HUDEP-2 (cell line): ENCODE results near the gene NDUFB6.
"Not testable (repeated sequence)": the region's sequence is repeated elsewhere in the genome, so short reads cannot be mapped to it uniquely, and the experiment has no call there.

Source experiments
- DNase-seq, 76 experiments: peaks; one replicate each; lab custom pipeline; 2025; ENCODE audit not compliant: unreplicated experiment in 76 of 76; lab: John Stamatoyannopoulos, UW

NDUFB6 gene

DNA sequence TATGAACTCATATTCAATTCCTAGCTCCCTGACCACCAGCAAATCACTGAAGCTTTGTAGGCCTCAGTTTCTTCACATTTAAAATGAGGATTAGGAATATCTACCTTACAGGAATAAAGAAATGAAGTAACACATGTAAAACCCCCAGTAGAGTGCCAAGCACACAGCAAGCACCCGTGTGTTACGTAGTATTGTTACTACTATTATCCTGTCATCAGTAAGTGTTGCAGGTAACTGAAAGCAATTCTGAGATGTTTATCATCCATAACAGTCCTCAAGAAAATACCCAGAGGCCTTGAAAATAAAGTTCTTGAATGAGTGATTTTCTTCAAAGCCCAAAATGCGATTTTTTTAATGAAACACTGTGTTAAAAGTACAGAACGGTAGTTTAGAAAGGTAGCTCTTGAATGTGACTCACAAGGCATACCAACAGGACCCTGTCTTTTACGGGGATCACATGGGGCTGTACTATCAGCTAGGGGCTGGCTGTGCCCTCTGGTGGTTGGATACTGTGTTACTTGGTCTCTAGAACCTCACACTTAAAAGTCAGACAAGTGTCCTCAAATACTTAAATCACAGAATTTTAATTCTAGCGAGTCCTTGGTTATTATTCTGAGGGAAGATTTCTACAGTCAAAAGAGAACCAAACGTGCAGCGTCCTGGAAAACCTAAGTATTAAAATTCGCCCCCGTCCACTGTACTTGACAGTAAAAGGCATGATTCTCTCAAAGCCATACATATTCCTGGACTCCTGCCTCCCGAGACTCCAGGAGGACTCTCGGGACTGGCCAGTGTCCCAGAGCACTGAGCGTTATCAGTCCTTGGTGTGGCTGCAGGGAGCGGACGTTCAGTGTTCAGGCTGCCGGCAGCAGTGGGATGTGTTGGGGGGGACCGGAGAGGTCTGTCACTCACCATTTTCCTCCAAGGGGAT, 725 bp downstream of the NDUFB6 start:
- peak in 72 of 76 experiments; percentile 14 to 82 (median 58) for DNase-seq

DNA sequence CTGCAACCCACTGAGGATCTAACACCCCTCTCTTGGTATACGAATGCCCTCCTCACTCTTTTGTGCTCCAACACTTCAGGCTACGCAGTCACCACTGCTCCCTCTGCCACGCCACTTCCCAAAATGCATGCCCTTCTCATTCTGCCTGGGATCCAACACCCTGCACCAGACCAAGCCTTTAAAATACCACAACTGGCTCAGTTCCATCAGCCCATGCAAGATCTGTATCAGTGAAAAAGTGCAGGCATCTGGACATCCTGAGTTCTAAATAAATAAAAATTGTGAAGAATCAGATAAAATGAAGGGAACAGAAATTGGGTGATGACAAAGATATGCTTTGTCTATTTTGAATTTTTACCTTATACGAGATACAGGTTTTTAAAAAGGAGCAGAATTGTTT, 2.7 kb downstream of the NDUFB6 start:
- DNase-seq: peak in 8 of 76 experiments; percentile 12 to 38 (median 20)

DNA sequence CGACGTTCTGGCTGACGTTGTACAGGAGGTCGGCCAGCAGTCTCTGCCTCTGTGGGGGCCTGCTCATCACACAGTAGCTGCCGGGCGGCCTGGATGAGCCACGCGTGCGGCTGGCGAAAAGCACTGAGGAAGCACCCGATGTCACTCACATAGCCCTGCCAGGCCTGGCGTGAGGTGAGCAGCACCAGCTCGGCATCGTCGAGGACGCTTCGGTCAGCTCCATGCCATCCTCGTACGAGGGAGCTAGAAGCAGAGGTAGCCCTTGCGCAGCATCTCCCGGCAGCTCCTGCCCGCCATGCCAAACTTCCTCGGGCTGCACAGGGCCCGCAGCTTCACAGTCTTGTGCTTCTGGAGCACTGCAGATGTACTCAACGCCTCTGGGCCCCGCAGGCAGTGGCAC, 6.2 kb downstream of the NDUFB6 start:
- DNase-seq: no peak

DNA sequence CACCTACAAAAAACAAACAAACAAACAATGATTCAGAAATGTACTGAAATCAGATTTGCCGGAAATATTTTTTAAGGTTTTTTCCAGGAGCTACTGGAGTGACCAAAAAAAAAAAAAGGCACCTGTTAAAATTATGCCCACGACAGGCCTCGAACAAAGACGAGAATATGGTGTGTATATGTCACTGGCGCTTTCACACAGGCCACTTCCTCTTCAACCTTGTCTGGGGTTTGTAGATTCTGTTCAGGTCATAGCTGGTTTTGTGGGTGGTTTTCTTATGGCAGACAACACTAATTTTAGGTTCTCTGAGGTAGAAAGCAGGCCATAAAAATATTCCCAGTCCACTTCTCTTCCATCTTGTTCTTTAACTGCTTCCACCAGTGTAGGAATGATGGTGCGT, 7.0 kb downstream of the NDUFB6 start:
- DNase-seq: no peak

DNA sequence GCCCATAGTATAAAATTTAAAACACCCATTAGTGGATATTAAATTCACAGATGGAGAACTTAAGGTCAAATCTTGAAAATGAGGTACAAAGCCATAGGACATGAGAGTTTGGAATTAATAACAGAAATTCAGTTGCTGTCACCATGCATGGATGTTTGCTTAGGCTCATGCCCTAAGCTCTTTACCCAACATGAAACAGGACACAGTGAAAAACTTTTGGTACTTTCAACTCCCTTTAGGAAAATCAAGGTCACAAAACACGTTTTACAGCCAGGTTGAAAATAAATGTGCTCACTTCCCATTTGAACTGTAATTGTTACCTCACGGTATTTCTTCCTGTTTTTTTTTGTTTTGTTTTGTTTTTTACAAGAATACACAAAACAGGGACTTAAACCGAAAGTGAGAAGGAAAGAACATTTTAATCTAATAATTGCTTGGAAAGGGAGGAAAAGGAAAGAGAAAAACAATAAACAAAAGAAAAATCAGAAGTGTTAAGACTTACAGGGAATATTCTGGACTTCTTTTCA, 14.5 kb downstream of the NDUFB6 start:
- no peak for DNase-seq

DNA sequence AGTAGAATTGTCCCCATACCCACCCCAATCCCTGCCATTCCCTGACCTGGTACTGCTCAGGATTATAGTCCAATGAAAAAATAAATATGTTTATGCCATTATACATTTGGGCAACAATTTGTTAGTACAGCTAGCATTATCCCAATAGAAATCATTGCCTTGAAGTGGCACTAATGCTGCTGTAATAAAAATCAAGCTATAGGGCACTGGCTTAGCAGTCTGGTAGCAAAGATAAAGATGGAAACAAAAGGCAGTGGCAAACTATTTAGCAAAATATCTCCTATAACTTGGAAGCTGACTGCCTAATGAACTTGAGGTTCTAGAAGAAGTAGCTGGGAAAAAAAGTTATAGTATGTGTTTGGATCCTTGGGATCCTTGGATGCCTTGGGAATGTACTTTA, 18.4 kb downstream of the NDUFB6 start:
- peak in 1 of 76 experiments; percentile 36 for DNase-seq

DNA sequence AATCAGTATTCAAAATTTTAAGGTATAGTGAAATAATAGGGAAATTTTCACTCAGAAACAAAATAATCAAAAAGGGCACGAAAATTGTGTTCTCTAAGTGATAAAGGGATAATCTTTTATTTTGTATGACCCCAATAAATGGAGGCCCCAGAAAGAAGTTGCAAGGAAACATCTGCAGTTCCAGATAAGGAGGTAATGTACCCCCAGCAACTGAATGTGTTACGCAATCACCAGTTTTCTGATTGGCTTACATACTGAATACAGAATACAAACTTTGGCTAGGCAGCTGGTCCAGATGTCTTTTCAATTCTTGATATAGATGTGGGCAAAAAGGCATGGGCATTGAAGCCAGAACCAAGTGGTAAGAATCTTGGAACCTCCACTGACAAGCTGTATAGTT, 18.9 kb downstream of the NDUFB6 start:
- peak in 68 of 76 experiments; percentile 16 to 95 (median 74) for DNase-seq

DNA sequence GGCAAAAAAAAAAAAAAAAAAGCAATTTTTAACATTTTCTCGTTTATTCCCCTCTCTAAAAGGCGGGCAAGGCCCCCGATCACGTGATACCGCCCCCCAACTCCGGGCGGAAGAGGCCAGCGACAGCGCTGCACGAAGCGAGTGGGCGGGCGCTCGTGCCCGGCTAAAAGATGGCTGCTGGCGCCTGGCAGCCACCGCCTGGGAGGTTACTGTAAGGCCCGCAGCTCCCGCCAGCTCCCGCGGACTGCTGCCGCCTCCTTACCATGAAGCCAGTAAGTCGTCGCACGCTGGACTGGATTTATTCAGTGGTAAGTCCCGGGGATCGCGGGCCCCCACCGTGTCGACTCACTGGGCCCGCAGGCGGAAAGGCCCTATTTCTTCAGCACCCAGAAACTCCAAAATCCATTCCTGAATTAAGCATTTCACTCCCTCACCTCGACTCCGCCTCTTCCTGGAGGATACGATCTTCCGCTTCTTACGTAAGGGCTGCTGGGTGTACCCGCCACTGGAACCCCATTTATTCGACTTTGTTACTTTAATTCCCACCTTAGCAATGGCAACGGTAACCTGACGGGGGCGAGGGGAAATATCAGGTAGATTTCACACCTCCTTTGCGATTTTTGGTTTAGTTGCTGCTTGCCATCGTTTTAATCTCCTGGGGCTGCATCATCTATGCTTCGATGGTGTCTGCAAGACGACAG, 20.6 kb downstream of the NDUFB6 start, which contains the start of the genes SMIM27 and TOPORS:
Gene SMIM27 (plus strand): TSS at position 156 of the 701 bp plus-strand sequence. CDS start 108 bp downstream, at position 264.
Gene TOPORS (minus strand): TSS at position 415 of the 701 bp plus-strand sequence. CDS start 150 bp downstream, at position 265.
- DNase-seq: peak in 74 of 76 experiments; percentile 28 to 91 (median 81)

DNA sequence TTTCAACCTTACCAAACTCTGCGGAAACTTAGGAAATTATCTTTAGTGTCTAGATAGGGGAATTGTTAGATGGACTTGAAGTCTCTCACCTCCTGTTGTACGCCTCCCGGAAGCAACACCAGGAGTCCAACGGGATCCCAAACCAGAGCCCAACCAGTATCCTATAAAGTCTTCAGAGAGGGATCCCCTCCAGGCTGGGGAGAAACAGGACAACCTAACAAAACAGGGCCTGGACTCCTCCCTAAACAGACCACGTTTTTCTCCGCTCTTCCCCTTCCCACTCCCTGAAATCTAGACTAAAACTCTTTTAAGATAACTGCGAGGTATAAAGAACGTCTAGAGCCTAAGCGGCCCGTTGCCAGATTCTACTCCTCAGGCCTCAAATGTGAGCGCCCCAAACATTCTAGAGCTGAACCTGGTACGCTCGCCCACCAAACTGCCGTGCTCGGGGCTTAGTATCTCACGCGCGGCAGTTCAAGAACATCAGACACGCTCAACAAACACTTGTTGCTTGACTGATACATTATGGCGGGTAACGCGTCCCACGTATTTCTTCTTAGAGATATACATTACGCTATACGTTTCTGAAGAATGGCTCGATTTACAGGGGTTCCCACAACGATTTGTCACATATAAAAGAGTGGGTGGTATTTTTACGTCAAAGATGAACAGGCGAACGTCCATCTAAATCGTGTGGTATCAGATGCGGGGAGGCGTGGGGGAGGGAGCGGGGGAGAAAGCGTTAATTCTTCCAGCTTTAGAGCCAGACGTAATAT, 21.5 kb downstream of the NDUFB6 start:
- DNase-seq: peak in 38 of 76 experiments; percentile 5 to 69 (median 39)

DNA sequence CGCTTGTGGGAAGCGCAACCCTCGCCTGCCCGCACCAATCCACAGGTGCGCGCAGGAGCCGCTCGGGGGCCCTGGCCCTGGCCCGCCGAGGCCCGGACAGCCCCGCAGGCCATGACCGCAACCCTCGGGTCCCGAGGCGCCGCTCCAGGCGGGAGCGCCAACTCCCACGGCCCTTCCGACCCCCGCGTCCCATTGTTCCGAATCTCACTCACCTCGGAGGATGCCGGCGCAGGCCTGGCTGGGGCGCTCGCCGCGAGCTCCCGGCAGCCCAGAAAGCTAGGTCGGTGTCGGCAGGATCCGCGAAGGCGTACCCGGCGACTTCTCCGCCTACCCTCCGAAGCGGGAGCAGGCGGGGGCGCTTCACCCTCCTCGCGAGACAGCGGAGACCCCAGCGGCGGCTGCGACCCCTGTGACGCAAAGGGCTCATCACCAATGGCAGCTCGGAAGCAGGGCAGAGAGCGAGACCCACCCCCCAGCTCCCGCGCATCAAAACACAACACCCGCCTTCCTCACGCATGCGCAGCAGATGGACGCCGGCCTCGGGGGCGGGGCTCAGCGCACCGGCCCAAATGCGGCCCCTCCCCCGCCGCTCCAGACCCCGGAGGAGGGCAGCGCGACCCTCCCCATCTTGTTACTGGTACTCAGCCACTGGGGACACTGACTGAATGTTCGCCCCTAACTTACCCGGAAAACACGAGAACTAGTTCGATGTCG, 22.2 kb downstream of the NDUFB6 start:
- peak in 75 of 76 experiments; percentile 14 to 90 (median 74) for DNase-seq

DNA sequence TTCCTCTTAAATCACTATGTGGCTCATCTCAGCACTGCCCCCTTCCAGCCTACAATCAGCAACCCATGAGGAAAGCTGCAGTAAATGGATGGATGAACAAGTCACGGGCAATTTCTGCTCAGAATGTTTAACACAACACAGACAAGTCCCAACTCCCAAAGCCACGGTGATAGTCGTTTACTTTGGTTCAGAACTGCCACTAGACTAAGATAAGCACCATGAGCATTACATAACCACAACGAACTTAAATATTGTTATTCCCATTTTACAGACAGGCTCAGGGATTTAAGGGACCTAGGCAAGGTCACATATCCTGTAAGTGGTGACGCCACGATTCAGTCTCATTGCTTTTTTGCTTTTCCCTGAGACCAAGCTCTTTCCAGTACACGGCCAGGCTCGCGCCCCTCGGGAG, 22.8 kb downstream of the NDUFB6 start:
- peak in 2 of 76 experiments; percentile 6 to 12 for DNase-seq

DNA sequence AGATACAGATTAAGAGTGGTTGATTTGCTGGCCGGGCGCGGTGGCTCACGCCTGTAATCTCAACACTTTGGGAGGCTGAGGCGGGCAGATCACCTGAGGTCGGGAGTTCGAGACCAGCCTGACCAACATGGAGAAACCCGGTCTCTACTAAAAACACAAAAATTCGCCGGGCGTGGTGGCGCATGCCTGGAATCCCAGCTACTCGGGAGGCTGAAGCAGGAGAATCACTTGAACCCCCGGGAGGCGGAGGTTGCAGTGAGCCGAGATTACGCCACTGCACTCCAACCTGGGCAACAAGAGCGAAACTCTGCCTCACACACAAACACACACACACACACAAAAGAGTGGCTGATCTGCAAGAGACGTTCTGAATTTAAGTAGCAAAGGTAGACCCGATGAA, 24.7 kb downstream of the NDUFB6 start:
- not testable (repeated sequence) for DNase-seq

DNA sequence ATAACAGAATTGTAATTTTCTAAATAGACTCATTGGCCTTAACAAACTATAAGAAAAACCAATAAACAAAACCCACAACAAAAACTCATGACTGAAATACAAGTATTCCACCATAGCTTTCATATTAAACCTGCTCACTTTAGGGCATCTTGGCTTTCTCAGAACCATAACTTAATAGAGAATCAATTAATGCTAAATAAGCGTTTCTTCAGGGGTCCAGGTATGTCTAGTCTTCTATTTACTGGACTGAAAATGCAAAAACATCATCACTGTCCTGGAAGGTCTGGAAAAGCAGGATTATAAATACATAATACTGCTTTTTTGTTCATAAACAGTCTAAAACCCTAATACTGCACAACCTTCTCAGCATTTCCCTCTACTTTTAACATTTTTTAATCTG, 27.1 kb downstream of the NDUFB6 start:
- DNase-seq: no peak

DNA sequence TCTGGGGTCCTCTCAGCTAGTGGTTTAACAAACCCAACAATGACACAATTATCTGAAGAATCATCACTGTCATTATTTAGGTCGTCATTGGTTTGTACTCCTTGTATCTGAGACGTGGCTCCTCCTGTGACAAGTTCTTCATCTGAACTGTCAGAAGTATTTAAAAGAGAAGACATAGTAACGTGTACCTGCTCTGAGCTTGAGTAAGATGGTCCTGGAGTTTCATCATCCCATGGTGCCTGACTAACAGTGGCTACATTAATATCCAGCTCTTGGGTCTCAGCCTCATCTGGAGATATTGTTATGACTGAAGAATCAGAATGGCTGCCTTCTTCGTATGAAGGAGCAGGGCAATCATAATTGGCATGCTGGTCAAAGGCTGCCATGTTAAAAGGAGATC, 29.9 kb downstream of the NDUFB6 start:
- DNase-seq: no peak

DNA sequence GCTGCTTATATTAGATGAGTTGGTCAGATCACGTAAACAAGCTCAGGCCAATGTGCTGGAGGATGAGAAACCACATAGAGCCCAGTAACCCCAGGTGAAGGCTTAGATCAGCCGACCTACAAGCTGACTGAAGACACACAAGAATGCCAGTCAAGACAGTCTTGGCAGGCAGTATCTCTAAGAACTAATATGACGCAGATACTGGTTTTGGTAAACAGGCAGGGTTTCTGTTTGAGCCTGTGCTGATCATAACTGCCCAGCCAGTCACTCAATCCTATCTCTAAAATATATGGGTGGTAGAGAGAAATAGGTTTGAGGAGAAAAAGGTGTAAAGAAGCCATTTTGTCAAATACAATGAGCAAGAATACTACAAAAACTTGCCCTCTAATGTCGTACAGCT, 39.1 kb downstream of the NDUFB6 start:
- no peak for DNase-seq

DNA sequence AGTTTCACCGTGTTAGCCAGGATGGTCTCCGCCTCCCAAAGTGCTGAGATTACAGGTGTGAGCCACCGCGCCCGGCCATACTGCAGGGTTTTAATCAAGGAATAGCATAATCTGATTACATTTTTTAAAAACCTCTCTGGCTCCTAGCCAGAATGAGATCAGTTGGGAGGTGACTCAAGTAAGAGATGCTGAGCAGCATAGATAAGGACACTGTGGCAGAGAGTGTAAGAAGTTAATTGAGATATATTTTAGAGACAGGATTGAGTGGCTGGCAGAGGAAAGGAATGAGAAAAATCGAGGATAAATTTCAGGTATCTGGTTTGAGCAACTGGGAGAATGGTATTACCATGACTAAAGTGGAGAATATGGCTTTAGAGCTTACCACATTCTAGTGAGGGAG, 39.6 kb downstream of the NDUFB6 start:
- peak in 56 of 76 experiments; percentile 3 to 87 (median 57) for DNase-seq

DNA sequence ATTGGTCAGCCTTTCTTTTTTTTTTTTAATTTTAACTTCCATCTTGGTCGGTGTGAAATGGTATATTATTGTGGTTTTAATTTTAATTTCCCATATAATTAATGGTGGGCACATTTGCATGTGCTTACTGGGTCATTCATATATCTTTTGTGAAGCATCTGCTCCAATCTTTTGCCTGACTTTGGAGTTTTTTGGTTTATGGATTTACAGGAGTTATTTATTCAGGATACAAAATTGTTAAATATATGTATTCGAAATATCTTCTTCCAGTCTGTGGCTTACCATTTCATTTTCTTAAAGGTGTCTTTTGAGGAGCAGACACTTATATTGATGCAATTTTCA, 46.3 kb downstream of the NDUFB6 start:
- DNase-seq: no peak

DNA sequence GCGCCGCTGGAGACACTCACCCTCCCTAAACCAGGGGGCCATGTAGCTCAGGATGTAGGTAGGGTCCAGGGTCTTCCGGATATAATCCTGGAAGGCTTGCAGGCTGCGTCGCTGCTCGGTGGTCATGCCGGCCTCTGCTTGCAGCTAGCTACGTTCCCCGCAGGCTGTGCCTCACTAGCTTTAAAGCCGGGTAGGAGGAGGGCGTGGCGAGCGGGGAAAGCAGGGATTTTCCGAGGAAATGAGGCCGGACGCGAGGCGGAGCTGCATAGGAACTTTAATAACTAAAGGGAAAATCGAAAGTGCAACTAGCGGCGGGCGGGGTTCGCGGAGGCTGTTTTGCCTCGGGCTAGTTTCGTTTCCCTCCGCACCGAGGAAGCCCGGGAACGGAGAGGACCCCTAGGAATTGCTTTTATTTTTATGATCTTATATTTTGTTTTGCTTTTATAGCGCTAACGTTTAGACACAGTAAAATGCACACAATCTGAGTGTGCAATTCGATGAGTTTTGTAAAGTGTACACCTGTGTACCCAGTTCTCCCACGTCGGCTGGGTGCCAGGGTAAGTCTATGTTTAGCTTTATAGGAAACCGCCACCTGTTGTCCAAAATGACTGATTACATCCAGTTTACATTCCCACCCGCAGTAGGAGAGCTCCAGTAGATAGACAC, 46.8 kb downstream of the NDUFB6 start, which contains the start of gene RIGI:
Gene RIGI (minus strand): TSS at position 156 of the 666 bp plus-strand sequence. CDS start 30 bp downstream, at position 126.
- DNase-seq: peak in 68 of 76 experiments; percentile 7 to 75 (median 48)

DNA sequence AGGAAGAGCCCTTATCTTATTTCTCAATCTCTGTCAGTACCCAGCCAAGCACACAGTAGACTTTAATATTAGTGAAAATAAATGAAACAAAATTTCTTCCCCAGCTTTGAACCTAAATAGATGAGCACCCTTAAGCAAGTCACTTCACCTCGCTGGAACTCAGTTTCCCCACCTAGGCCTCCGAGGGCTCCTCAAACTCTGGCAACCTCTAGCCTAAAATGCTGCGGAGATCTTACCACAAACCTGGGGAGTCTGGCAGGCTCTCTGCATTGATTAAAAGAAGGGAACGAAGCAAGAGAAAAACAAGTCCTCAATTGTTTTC, 47.3 kb downstream of the NDUFB6 start:
- DNase-seq: peak in 1 of 76 experiments; percentile 18
